OCI-LY1 (cell line): Measurements from ENCODE around the gene PFDN6.

Experiments used
- H2AFZ ChIP-seq: fragments of 200-600 bp; sonication (generic), shearing (Covaris generic); 2 replicates; pipeline ENCODE4 v1.6.0; 2014; ENCODE audit warnings: antibody characterized with exemption, mild to moderate bottlenecking, low read length
- H3F3A ChIP-seq: fragments of 200-600 bp; sonication (generic), shearing (Covaris generic); 2 replicates; pipeline ENCODE4 v1.6.0; 2014; ENCODE audit warnings: mild to moderate bottlenecking, antibody characterized with exemption, low read length, moderate library complexity; ENCODE audit not compliant: insufficient read depth
- H3K27ac ChIP-seq: fragments of 200-600 bp; sonication (generic); 2 replicates; pipeline ENCODE4 v1.5.1; 2014; ENCODE audit warnings: low read length, mixed run types, mild to moderate bottlenecking, low read depth; ENCODE audit not compliant: poor library complexity, severe bottlenecking
- H3K27me3 ChIP-seq: fragments of 200-600 bp; sonication (generic); 2 replicates; pipeline ENCODE4 v1.6.0; 2014; ENCODE audit warnings: antibody characterized with exemption, mild to moderate bottlenecking, low read length, moderate library complexity; ENCODE audit not compliant: insufficient read depth
- H3K36me3 ChIP-seq: fragments of 200-600 bp; sonication (generic); 2 replicates; pipeline ENCODE4 v1.6.1; 2014; ENCODE audit warnings: mild to moderate bottlenecking, antibody characterized with exemption, low read length, moderate library complexity, mixed read lengths; ENCODE audit not compliant: insufficient read depth
- H3K4me1 ChIP-seq: fragments of 200-600 bp; sonication (generic); 2 replicates; pipeline ENCODE4 v1.5.1; 2014; ENCODE audit warnings: mild to moderate bottlenecking, low read length, moderate library complexity; ENCODE audit not compliant: insufficient read depth, severe bottlenecking
- H3K4me2 ChIP-seq: fragments of 200-600 bp; sonication (generic), shearing (Covaris generic); 2 replicates; pipeline ENCODE4 v1.6.1; 2014; ENCODE audit warnings: low read length
- H3K4me3 ChIP-seq: fragments of 200-600 bp; sonication (generic); 2 replicates; pipeline ENCODE4 v1.5.1; 2014; ENCODE audit warnings: low read length, low read depth, mild to moderate bottlenecking, mixed read lengths; ENCODE audit not compliant: poor library complexity, severe bottlenecking
- H3K79me2 ChIP-seq: fragments of 200-600 bp; shearing (Covaris generic); 2 replicates; pipeline ENCODE4 v1.6.1; 2016; ENCODE audit warnings: mixed run types, low read length, mixed read lengths; ENCODE audit not compliant: insufficient read depth
- H3K9ac ChIP-seq: fragments of 200-600 bp; sonication (generic), shearing (Covaris generic); 2 replicates; pipeline ENCODE4 v1.6.1; 2014; ENCODE audit warnings: mild to moderate bottlenecking, low read length, mixed read lengths
- H3K9me2 ChIP-seq: fragments of 200-600 bp; sonication (generic), shearing (Covaris generic); 2 replicates; pipeline ENCODE4 v1.6.1; 2014; ENCODE audit warnings: low read depth, mild to moderate bottlenecking, low read length, mixed read lengths
- H3K9me3 ChIP-seq: fragments of 200-600 bp; shearing (Covaris generic); 2 replicates; pipeline ENCODE4 v1.6.1; 2014; ENCODE audit warnings: low read length, mixed read lengths
- H4K20me1 ChIP-seq: fragments of 200-600 bp; sonication (generic), shearing (Covaris generic); 2 replicates; pipeline ENCODE4 v1.6.0; 2016; ENCODE audit warnings: mild to moderate bottlenecking, low read length; ENCODE audit not compliant: insufficient read depth
- EZH2 ChIP-seq: fragments of 200-600 bp; sonication (generic), shearing (Covaris generic); IDR thresholded peaks from 2 replicates; pipeline ENCODE4 v1.8.0; 2017; ENCODE audit warnings: borderline replicate concordance, mixed run types, mild to moderate bottlenecking, antibody characterized with exemption, low read length, moderate library complexity, mixed read lengths
- TF ChIP-seq, protein P1 (sequence below): fragments of 200-600 bp; sonication (generic), shearing (Covaris generic); IDR thresholded peaks from 2 replicates; pipeline ENCODE4 v1.5.1; 2017; ENCODE audit warnings: mild to moderate bottlenecking, antibody characterized with exemption, low read length, moderate library complexity, mixed read lengths

Gene PFDN6

DNA sequence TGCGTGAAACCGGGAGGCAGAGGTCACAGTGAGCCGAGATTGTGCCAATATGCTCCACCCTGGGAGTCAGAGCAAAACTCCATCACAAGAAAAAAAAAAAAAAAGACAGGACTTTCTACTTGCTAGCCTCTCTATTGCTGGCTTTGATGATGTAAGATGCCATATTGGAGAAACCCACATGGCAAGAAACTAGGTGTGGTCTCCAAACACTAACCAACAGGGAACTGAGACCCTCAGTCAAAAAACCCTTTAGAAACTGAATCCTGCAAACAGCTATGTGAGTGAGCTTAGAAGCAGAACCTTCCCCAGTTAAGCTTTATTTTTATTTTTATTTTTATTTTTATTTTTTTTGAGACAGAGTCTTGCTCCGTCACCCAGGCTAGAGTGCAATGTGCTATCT lies 46.5 kb downstream of the PFDN6 start:
- Histone ChIP-seq H2AFZ (no peak overlapping the region), H3K9me3 (no peaks in the 10 kb centered on the region), H3K36me3 (no peaks in the 10 kb centered on the region), H3K79me2 (no peaks in the 10 kb centered on the region), H4K20me1 (no peaks in the 10 kb centered on the region), H3K4me2 (no peak overlapping the region), H3K4me3 (no peak overlapping the region), H3F3A (no peaks in the 10 kb centered on the region), H3K9ac (no peak overlapping the region), H3K4me1 (peaks cover 15% of the 10 kb centered on the region), H3K9me2 (no peaks in the 10 kb centered on the region), H3K27me3 (no peaks in the 10 kb centered on the region), H3K27ac (no peak overlapping the region)
- TF ChIP-seq, protein P1, sequence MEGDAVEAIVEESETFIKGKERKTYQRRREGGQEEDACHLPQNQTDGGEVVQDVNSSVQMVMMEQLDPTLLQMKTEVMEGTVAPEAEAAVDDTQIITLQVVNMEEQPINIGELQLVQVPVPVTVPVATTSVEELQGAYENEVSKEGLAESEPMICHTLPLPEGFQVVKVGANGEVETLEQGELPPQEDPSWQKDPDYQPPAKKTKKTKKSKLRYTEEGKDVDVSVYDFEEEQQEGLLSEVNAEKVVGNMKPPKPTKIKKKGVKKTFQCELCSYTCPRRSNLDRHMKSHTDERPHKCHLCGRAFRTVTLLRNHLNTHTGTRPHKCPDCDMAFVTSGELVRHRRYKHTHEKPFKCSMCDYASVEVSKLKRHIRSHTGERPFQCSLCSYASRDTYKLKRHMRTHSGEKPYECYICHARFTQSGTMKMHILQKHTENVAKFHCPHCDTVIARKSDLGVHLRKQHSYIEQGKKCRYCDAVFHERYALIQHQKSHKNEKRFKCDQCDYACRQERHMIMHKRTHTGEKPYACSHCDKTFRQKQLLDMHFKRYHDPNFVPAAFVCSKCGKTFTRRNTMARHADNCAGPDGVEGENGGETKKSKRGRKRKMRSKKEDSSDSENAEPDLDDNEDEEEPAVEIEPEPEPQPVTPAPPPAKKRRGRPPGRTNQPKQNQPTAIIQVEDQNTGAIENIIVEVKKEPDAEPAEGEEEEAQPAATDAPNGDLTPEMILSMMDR = no peak
- no peak for TF ChIP-seq EZH2

DNA sequence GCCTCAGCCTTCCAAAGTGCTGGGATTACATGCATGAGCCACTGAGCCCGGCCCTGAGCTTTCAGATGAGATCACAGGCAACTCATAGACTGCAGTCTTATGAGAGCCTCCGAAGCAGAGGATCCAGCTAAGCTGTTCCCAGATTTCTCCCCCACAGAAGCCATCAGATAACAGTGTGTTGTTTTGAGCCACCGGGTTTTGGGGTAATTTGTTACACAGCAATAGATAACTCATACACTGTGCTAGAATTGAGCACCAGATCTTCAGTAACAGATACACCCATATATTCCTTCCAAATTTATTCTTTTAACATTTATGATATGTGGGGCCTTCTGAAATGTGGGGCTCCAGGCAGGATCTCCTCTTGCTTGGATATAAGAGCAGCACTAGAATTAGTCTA lies 47.1 kb downstream of the PFDN6 start:
- Histone ChIP-seq H3K4me2 (no peak overlapping the region), H3K36me3 (no peaks in the 10 kb centered on the region), H3K27me3 (no peaks in the 10 kb centered on the region), H3K9me2 (no peaks in the 10 kb centered on the region), H3K27ac (no peak overlapping the region), H3K4me3 (no peak overlapping the region), H3F3A (no peaks in the 10 kb centered on the region), H4K20me1 (no peaks in the 10 kb centered on the region), H3K9ac (no peak overlapping the region), H3K79me2 (no peaks in the 10 kb centered on the region), H3K4me1 (peaks cover 15% of the 10 kb centered on the region), H2AFZ (no peak overlapping the region), H3K9me3 (no peaks in the 10 kb centered on the region)
- TF ChIP-seq, protein P1 = no peak
- no peak for TF ChIP-seq EZH2

DNA sequence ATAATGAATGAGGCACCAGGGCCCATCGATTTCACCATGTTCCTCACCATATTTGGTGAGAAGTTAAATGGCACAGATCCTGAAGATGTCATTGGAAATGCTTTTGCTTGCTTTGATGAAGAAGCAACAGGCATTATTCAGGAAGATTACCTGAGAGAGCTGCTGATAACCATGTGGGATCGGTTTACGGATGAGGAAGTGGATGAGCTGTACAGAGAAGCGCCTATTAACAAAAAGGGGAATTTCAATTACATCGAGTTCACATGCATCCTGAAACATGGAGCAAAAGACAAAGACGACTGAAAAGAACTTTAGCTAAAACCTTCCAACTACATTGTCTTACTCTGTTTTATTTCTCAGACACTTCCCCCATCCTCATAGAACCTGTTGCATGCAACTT lies 49.8 kb downstream of the PFDN6 start:
- Histone ChIP-seq H3K9ac (no peak overlapping the region), H3F3A (no peaks in the 10 kb centered on the region), H3K4me3 (no peak overlapping the region), H3K4me1 (peaks cover 14% of the 10 kb centered on the region), H3K27ac (no peak overlapping the region), H4K20me1 (no peaks in the 10 kb centered on the region), H3K27me3 (no peaks in the 10 kb centered on the region), H2AFZ (no peak overlapping the region), H3K9me3 (no peaks in the 10 kb centered on the region), H3K4me2 (no peak overlapping the region), H3K36me3 (no peaks in the 10 kb centered on the region), H3K79me2 (no peaks in the 10 kb centered on the region), H3K9me2 (no peaks in the 10 kb centered on the region)
- TF ChIP-seq, protein P1 = no peak
- TF ChIP-seq EZH2 = no peak
